NOMO-1 (cell line): ENCODE results near the gene ISCU.
"Not testable (repeated sequence)": the region's sequence is repeated elsewhere in the genome, so short reads cannot be mapped to it uniquely, and the experiment has no call there.

Experiments used
- DNase-seq, 2 experiments: peaks; one replicate each; lab custom pipeline; 2025; ENCODE audit not compliant: unreplicated experiment in 2 of 2; lab: John Stamatoyannopoulos, UW

ISCU gene

DNA sequence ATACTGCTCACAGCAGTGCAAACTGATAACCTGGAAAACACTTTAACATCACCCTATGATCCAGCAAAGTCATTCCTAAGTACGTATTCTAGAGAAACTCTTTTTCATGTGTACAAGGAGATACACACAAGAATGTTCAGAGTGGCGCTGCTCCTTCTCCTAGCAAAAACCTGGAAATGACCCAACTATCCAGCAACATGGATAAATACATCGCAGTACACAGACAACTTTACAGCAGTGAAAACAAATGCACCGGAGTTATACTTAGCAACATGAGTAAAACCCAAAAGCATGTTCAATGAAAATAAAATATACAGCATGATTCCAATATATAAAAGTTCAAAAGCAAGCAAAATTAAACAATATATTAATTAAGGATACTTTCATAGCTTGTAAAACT is 20.1 kb upstream of the ISCU start:
- DNase-seq: no peak

DNA sequence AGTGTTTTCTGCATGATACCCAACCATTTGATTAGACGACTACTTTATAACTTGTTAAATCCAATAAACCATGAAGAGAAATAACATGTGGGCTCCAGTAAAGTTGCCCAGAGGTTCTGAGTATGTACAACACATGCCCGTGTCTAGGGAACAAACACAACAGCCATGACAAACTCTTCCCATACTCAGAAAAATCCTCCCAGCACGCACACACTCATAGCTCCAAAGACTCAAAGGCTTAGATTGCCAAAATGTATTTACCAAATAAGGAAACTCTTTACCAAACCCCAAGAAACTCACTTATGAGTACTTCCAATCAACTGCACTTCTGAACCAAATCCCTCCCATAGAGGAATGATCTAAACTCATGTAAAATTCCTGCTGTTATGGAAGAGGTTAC is 18.7 kb upstream of the ISCU start:
- no peak for DNase-seq

DNA sequence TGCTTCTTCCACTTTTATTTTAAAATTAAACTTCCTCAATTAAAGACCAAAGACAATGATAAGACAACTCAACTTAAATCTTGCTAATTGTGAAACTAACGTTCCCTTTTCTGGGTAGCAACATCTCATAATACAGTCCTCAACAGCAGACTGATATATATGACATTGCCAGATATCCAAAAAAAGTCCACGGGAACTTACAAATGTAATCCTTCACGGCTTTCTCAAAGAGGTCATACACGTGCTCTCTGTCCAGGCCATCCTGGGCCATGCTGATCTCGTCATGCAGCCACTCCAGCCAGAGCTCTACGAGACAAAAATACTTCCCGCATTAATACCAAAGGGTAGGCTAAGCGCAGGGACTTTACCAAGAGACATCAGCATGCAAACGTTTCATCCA is 14.7 kb upstream of the ISCU start:
- DNase-seq: peak in 1 of 2 experiments; percentile 3

DNA sequence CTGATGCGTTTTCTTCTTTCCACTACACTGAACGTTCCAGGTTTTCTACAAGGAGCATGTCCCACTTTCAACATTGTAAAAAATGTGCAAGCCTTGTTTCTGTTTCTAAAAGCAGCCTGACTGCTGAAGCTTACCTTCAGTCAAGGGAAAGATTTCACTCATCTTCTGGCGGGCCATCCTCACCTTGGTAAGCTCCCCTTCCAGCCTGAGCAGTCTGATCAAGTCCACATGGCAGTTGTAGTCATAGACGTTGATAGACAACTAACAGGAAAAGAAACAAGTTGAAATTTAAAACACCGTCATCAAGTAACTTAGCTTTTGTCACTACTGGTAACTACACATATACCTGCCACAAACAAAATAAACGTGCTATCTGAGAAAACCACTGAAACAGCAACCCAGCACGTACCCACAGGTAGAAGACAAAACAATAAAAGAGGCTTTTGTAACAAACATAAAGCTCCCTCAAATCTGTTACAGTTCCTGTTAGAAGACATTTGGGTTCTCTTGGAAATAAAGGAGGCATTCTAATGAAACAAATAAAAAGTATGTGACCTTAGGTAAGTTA is 13.4 kb upstream of the ISCU start:
- no peak for DNase-seq

DNA sequence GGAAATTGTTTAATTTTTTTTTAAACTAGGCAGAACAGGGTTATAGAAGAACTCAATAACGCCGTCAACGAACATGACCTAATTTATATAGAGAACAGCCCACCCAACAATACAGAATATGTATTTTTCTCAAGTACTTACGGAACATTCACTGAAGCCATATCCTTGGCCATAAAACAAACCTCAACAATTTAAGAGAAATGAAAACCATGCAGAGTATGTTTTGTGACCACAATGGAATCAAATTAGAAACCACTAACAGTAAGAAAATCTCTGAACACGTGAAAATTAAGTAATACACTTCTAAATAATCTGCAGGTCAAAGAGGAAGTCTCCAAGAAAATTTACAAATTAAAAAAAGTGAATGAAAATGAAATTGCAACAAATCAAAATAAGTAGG is 10.9 kb upstream of the ISCU start:
- peak in 1 of 2 experiments; percentile 62 for DNase-seq

DNA sequence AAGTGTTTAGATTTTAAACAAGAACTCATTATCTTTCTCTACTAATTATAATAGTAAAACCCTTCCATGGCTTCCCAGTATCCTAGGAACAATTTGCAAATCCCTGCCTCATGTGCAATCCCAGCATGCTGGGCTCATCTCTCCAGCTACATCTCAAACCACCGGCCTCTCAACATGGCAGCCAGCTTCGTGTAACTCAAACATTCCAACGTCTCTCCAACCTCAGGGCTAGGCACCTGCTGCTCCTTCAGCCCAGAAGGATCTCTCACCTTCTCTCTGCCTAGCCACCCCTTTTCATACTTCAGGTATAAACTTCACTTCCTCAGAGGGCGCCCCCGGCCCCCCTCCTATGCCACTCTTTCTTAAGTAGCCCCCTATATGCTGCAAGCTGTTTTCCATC is 8.6 kb upstream of the ISCU start:
- DNase-seq: no peak

DNA sequence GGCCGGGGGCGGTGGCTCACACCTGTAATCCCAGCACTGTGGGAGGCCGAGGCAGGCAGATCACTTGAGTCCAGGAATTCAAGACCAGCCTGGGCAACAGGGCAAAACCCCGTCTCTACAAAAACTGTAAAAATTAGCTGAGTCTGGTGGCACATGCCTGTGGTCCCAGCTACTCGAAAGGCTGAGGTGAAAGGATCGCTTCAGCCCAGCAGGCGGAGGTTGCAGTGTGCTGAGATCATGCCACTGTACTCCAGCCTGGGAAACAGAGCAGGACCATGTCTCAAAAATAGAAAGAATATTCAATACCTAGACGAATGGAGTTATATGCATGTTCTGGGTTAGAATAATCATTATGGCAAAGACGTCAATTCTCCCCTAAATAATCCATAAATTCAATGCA is 7.0 kb upstream of the ISCU start:
- DNase-seq: not testable (repeated sequence)

DNA sequence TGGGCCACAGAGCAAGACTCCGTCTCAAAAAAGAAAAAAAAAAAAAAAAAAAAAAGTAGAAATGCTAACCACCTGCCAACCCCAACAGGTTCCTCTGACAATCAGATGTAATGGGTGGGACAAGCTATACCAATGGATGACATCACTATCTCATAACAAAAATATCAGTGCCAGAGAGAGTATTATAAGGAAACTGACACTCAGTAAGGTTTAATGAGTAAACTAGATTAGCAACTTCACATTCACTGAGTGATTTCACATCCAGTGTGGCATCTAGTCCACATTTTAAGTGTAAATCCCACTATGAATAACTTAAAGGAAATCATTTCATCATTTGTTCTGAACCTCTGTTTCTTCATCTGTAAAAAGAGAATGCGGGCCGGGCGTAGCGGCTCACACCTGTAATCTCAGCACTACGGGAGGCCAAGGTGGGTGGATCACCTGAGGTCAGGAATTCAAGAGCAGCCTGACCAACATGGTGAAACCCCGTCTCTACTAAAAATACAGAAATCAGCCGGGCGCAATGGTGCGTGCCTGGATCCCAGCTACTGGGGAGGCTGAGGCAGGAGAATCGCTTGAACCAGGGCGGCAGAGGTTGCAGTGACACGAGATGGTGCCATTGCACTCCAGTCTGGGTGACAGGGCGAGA is 3.3 kb upstream of the ISCU start:
- DNase-seq: no peak

DNA sequence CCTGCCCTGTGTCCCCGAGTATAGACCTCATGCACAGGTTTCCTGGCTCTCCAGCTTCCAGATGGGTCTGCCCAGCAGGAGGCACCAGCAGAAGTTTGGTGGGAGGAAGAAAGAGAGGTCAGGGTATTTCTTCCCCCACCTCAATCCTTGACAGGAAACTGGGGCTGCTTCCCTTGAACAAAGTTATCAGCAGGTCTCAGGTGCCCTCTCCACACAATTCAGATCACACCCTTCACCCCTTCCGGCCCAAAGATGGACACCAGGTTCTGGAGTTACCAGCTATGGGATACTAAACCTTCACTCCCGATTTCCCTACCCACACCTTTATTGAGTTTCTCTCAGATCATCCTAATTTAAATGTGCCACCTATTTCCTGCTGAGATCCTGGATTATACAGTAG is 2.6 kb upstream of the ISCU start:
- DNase-seq: no peak

DNA sequence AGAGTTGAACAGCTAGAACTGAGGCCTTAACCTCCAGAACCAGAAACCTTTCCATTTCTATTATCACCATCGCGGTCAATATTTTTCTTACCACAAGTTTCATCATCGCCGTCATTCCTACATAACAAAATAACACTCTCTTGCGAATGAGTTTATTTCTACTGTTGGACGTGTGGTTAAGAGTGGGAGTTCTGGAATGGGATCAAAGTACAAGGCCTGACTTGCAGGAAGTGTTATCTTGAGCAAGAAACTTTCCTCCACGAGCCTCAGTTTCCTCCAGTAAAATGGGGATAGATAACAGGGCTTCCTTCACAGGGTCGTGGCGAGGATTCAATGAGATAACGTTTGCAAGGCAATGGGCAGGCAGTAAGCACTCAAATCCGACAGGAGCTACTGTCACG is 2.1 kb upstream of the ISCU start:
- peak in 1 of 2 experiments; percentile 20 for DNase-seq

DNA sequence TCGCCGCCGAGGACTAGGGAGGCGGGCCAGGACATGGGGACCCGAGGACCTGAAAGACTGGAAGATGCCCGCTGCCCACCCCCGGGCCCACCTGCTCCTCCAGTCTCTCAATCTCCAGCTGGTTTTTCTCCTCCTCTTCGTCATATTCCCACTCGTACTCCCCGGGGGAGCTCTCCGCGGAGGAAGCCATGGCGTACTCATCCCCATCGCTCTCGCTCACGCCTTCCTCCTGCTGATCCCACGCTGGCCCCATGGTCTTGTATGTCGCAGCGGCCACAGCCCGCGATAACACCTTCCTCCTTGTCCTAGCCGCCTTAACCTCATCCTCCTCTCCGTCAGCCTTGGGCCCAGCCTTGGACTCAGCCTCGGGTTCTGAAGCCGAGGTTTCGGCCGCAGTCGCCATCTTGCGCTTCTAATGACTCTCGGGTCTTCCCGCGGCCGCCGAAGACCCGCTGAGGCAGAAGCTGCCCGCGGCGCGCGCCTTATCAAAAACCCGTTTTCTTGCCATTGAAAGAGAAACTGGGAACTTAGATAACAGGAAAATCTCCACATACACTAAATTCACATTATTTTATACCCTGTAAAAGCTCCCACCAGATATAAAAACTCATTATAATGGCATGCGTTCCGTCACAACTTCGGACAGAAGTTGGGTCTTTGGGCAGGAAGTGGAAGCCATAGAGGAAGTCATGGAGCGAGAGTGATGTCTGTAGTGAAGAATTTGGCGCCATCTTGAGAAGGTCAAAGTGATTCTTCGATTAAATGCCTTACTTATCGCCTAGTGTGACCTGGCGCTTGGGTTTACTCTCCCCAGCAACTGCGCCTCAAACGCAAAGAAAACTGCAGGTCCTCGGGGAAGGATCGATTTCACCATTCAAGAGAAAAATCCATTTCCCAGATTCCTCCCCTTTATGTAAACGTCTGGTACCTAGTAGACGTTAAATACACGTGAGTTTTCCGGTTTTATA is 1.4 kb upstream of the ISCU start, which contains the start of gene SART3:
Gene SART3 (minus strand): TSS at position 422 of the 968 bp plus-strand sequence. CDS start 19 bp downstream, at position 403.
- DNase-seq: peak; percentile 89 to 94

DNA sequence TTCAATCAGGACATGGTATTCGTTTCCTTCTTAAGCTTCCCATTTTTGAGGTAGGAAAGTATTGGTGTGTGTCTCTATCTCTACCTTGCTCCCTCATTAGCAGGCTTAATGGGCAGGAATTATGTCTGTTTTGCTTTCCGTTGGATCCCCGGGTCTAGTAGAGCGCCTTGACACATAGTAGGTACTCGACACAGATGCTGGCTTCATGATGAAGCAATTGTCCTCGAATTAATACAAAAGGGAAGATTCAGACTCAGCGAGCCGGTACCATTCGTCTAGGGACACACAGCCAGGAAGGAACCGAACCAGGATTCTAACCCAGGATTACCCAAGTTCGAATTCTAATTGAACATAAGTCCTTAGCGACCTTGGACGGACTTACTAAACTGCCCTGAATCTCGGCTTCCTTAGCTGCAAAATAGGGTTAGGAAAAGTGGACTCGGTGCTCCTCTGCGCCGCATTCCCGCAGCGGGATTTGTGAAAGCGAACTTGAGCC is 496 bp upstream of the ISCU start:
- no peak for DNase-seq

DNA sequence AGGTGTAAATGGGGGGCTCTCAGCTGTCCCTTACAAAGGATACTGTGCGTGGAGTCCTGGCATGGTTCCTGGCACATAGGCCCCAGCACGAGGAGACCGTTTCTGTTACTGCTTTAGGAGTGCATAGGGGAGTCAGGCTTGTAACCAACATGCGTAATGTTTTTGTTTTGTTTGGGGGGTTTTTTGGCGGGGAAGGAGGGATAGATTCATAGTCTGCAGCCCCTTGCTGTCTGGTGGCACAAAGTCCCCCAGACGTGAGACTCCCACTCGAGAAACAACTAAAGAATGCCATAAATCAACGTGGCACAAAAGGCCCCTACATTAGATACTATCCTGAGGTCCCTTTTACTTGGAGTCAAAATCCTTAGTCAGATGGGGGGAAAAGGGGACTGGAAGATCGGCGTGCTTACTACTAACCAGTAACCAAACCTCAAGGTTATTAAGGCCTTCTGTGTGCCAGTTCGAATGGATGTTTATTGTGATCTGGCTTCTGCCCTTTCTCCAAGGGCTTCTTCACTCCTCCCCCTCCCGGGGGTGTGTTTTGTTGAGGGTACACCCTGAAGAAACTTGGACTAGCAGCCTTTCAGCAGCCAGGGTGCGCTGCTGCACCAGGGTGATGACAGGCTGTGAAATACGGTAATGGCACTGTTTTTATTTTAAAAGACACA is 874 bp downstream of the ISCU start:
- DNase-seq: peak; percentile 80 to 86

DNA sequence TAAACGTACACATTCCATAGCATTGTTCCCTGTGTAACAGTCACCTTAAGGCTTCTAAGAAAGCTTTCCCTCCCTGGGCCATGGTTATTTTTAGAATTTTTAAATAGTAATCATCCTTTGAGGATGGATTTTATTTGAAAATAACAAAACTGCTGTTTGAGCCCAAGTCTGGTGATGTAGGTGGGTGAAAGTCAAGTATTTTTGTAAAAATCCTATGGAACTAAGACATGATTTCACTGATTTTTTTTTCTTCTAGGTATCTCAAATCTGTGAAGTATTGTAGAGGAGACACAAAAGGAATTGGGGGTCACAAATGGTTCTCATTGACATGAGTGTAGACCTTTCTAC is 1.4 kb downstream of the ISCU start:
- no peak for DNase-seq

DNA sequence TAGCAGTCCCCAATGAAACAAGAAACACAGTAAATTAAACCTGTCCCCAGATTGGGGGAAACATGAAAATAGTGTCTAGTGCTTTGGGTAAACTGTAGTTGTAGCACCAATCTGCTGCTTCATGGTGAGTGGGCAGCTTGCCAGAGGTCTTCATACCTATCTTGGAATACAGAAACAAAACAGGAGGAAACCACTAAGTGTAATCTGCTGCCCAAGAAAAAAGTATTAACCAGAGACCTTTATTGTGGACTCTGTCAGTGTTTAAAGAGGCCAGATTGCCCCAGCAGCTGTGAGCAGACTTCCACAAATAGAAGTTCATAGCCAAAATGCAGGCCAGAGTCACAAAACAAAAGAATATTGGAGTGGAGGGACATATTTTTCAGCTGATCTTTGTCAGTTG is 2.3 kb downstream of the ISCU start:
- no peak for DNase-seq

DNA sequence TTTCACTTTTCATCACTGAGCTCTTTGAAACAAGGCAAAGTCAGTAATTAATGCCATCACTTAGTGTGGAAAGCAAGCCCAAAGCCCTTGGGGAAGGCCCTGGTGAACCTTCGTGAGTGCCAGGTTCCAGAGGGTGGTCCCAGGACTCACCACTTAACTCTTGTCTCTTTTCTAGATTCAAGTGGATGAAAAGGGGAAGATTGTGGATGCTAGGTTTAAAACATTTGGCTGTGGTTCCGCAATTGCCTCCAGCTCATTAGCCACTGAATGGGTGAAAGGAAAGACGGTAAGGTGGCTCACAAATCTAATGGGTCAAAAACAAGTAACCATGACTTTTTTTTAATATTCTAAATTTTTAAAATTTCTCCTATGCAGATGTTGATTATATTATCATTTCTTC is 2.8 kb downstream of the ISCU start:
- no peak for DNase-seq

DNA sequence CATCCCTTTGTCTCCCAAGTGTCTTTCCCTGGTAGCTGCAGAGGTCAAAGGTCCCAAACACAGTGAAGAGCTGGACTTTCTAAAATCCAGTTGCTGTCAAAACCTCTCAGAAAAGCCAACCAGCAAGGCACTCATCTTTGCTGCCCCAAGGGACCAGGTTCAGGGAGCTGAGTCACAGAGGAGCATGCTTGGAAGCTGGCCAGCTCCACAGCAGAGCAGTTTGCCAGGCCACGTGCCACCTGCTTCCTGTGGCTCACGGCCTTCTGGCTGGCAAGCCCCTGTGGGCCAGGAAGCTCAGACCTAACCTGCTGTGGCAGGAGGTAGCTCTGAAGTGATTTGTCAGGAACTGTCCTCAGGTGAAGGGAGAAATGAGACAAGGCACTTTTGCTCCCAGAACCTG is 3.6 kb downstream of the ISCU start:
- DNase-seq: no peak

DNA sequence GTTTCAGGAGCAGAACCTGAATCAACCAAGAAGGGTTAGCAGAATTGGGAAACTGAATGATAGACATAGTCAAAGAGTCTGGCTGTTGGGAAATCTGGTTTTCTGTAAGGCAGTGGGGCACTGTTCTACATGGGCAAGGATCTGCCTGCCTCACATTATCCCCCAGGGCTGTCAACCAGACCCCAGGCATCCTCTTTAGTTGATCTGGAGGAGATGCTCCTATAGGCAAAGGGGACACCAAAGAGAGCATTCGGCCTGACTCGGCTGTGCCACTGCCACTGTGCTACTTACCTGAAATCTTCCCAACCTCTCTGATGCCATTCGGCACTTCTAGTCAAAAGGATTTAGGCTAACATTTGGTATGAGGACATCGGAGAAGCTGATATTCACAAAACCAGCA is 4.1 kb downstream of the ISCU start:
- no peak for DNase-seq

DNA sequence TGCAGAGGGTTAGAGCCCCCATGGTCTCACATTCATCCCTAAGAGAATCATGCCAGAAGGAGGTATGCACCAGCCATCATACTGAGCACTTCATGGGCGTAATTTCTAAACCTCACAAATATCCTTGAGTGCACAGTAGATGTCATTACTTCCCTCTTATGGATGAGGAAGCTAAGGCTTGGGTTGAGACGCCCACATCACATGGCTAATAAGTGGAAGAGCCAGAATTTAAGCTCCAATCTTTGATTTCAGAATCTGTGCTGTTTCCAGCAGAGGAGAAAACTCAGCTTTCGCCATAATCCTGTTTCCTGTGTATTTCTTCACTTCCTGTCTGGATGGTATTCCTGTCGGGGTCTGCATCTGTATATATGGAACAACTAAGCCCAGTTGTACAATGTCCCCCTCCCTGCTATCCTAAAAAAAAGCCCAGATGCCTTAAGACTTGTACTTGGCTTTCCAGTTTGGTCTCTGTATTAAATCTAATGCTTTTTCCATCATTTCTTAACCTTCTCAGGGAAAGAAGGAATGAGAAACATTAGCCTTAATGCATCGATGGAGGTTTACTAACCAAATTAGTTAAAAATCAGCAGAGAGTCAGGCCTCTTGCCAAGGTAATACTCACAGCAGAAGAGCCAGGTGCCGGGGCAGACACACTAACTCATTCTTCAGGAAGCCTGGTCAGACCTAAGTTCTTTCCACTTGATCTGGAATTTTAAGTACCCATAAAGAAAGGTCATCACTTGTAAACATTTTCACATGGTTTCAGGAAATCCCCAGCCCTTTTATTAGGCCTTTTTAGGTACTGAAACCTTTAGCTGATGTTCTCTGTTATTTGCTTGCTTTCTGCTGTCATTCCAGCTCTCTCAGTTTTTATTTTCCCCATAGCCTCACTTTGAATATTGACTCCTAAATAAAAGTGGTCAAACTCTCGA is 5.3 kb downstream of the ISCU start:
- no peak for DNase-seq
